ENCODE results near the gene CLDN18. TPM values are rescaled to one million over a fixed set of nuclear protein-coding genes. Genes with fewer than 3 reads are reported as not detected.

CLDN18 gene
- total RNA-seq, 1 donor from 2014 or later = not detected

DNA sequence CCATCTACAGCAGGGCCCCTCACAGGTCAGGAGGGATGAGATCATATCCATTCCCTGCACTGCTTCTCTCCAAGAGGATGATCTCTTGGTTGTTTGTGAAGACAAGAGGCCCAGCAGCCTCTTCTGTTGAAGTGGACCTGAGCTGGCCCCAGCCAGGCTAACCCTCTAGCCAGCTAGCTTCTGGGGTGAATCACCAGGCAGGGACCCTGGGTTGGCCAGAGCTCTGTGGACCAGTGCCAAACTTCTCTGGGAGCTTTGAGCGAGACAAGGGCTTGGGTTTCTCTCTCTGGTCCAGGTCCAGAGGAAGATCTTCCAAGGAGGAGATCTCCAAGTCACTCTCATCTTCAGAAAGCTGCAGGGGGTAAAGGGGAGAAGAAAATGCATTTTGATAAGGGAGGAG, 52.7 kb downstream of the CLDN18 start:
- DNase-seq (ENCODE audit: low read depth) = peak; percentile 16

DNA sequence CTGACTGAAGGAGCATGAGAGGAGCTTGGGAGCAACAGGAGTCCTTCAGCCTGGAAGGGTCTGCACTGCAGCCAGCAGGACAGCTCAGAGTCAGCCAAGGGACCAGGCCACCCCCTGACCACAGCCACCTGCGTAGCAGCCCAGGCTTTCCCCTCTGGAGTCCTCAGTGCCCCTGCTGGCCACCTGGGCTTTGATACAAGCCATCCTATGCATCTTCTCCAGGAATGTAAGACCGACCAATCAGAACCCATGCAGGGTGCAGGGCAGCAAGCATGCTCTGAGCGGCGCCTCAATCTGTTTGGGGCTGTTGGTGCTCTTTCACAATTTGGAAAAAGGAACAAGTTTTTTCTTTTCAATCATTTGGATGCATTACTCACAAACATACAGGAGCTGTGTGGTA, 53.5 kb downstream of the CLDN18 start:
- DNase-seq (ENCODE audit: low read depth) = no peak

GRCh38 chr3:138065949-138066348, 56.0 kb downstream of the CLDN18 start:
- no peak for DNase-seq (ENCODE audit: low read depth)

DNA sequence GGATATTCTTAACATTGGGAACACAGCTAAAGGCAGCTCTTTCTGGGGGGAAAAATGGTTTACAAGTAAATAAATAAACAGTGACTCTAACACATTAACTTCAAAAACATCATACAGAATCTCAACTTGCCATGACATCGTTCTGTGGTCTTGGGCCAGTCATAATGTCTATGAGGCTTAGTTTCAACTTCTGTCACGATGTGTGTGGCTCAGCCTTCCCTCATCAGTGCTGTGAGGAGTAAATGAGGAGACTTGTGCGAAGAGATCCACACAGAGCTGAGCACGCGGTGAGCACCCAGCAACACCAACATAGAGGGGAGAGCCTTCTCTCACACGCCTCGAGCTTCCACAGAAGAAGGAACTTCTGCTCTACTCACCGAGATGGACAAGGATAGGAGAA, 56.4 kb downstream of the CLDN18 start:
- no peak for DNase-seq (ENCODE audit: low read depth)

GRCh38 chr3:138066972-138067371, 57.0 kb downstream of the CLDN18 start:
- DNase-seq (ENCODE audit: low read depth) = no peak

DNA sequence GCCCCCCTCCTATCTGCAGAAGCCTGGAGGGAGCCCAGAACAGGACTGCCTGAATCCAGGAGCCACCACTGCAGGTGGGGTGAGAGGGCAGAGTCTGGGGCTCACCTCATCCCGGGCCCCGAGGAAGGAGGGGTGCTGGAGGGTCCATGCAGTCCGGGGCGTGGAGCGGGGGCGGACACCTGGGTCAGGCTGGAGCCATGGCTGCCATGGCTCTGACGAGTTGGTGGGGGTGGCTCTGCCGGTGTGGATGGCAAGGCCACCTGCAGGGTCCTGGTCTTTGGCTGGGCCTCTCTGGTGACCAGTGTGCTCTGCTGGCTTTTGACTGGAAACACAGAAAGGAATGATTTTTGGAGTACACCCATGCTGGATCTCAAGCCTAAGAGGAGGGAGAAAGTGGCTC, 58.1 kb downstream of the CLDN18 start:
- DNase-seq (ENCODE audit: low read depth) = no peak

- DNase-seq (ENCODE audit: low read depth) = peak; percentile 55
Measured at GRCh38 chr3:138068579-138069174, 58.7 kb downstream of the CLDN18 start.

DNA sequence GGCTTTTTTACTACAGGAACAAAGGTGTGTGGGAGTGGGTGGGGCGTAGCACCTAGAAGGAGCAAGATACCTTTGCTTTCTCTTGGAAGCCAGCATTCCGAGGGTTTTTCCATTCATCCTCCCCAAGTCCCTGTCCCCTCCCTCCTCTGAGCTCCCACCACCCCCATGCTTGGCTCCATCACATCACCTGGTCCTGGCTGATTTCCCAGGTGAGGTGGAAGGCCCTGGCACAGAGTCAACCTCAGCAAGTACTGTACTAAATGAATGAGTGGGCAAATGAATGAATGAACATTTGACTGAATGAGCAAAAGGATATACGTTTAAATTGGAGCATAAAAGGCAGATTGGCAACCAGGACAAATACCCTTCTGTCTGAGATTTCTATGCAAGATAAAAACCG, 60.0 kb downstream of the CLDN18 start:
- DNase-seq (ENCODE audit: low read depth) = no peak

GRCh38 chr3:138072796-138073195, 62.8 kb downstream of the CLDN18 start:
- no peak for DNase-seq (ENCODE audit: low read depth)

DNA sequence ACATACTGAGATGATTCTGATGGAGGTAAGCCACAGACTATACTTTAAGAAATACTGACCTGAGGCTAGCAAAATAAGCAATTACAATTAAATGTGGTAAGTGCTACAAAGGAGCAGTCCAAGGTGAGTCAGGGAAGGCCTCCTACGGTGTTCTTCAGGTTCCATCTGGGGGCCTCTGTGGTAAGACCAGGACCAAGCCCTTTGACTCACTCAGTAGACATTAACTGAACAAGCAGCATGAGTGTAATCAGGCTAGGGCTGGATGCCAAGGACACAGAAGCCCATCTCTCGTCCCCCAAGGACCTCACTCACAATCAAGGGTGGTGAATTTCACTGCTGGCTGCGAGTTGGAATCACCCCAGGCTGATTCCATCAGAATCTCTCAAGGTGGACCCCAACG, 68.1 kb downstream of the CLDN18 start:
- DNase-seq (ENCODE audit: low read depth) = peak; percentile 92

- peak; percentile 95 for DNase-seq (ENCODE audit: low read depth)
Measured at GRCh38 chr3:138078901-138079344, 69.0 kb downstream of the CLDN18 start.

GRCh38 chr3:138079901-138080300, 69.9 kb downstream of the CLDN18 start:
- DNase-seq (ENCODE audit: low read depth) = no peak

GRCh38 chr3:138081371-138082084, 71.6 kb downstream of the CLDN18 start:
- DNase-seq (ENCODE audit: low read depth) = peak; percentile 23

- peak; percentile 94 for DNase-seq (ENCODE audit: low read depth)
Measured at GRCh38 chr3:138082085-138082991, 72.4 kb downstream of the CLDN18 start.

- DNase-seq (ENCODE audit: low read depth) = no peak
Measured at GRCh38 chr3:138082992-138083386, 73.0 kb downstream of the CLDN18 start.

Other genes with a start within 250 kb of the CLDN18 start
- gene SOX14, start 245.8 kb upstream of the CLDN18 start, total RNA-seq = not detected in 2 replicates
- 9.0 and 21.5 TPM in 2 replicates for gene DZIP1L, start 105.4 kb downstream of the CLDN18 start, total RNA-seq
- not detected in 2 replicates for gene A4GNT, start 122.2 kb downstream of the CLDN18 start, total RNA-seq
- 22.1 and 27.3 TPM in 2 replicates for gene DBR1, start 164.8 kb downstream of the CLDN18 start, total RNA-seq
- 57.0 and 86.4 TPM in 2 replicates for gene ARMC8, start 177.1 kb downstream of the CLDN18 start, total RNA-seq

All from renal cortical epithelial cell (primary cell).